Gastrocnemius medialis (tissue), 4 donors: ENCODE measurements around the gene DUSP16.

Source experiments
- POLR2A ChIP-seq, 2 donors: fragments of 450-650 bp; IDR thresholded peaks; one replicate each; pipeline ENCODE4 v1.6.1; 2017; ENCODE audit warnings: antibody characterized with exemption in 2 of 2, mild to moderate bottlenecking in 2 of 2, moderate library complexity in 2 of 2
- TF ChIP-seq, protein P1 (sequence below), 5 experiments: fragments of 450-650 bp in 3 of 5; fragments of 200-600 bp in 2 of 5; sonication (generic) in 2 of 5; IDR thresholded peaks in 4 of 5; conservative IDR thresholded peaks in 1 of 5; 1 replicate in 4 of 5; 2 replicates in 1 of 5; pipeline ENCODE4 v1.5.1; 2016 to 2019; ENCODE audit warnings: antibody characterized with exemption in 5 of 5, mild to moderate bottlenecking in 3 of 5, moderate library complexity in 3 of 5

DNA sequence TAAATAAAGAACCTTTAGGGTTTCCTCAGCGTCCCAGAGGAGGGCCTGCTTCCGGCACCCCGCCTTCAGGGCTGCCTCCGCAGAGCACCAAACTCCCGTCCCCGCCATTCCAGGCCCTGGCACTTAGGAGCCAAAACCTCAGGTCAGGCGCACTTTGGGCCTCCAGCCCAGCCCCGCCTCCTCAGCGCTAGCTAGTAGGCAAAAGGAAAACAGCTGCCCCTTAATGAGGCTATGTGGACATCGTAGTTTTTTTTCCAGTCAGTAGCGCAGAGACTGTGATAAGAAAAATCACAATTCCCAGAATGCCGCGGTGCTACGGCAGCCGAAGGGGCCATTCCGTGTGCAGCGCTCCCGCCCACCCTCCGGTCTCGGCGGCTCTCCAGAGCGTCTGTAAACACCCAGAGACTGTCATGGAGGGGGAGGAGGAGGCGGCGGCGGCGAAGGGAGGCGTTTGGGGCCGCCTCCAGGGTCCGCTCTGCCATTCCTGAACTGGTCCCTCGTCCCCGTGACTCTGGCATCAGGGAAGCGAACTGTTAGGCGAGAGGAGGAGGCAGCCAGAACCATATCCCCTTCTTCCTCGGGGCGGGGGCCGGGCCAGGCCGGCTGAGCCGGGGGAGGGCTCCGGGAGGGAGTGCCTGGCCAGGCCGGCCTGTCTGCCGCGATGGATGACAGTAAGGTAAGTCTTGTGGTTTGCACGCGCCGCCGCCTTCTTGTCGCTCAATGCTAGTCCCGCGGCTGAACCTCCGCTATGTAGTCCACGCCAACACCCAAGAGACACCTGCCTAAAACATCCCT is 49.0 kb upstream of the DUSP16 start, which contains the start of gene CREBL2:
- TF ChIP-seq, protein P1, sequence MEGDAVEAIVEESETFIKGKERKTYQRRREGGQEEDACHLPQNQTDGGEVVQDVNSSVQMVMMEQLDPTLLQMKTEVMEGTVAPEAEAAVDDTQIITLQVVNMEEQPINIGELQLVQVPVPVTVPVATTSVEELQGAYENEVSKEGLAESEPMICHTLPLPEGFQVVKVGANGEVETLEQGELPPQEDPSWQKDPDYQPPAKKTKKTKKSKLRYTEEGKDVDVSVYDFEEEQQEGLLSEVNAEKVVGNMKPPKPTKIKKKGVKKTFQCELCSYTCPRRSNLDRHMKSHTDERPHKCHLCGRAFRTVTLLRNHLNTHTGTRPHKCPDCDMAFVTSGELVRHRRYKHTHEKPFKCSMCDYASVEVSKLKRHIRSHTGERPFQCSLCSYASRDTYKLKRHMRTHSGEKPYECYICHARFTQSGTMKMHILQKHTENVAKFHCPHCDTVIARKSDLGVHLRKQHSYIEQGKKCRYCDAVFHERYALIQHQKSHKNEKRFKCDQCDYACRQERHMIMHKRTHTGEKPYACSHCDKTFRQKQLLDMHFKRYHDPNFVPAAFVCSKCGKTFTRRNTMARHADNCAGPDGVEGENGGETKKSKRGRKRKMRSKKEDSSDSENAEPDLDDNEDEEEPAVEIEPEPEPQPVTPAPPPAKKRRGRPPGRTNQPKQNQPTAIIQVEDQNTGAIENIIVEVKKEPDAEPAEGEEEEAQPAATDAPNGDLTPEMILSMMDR (IDR thresholded peaks at IDR 0.05 in 4 of 5, conservative IDR thresholded peaks at IDR 0.05 in 1 of 5) = peak in 1 of 5 experiments; percentile 27
- TF ChIP-seq POLR2A (IDR thresholded peaks at IDR 0.05) = peak; percentile 61 to 80
